HG03432 (cell line): ENCODE data around the gene PRKAG3.
"Not testable (repeated sequence)": the region's sequence is repeated elsewhere in the genome, so short reads cannot be mapped to it uniquely, and the experiment has no call there.

ENCODE experiments used
- ATAC-seq: cut with Tn5 transposase; IDR thresholded peaks from one replicate; pipeline ENCODE4 v1.9.1; 2021; ENCODE audit warnings: mild to moderate bottlenecking, moderate library complexity; ENCODE audit not compliant: unreplicated experiment

The PRKAG3 gene

GRCh38 chr2:218844334-218844733 lies 12.7 kb upstream of the PRKAG3 start:
- not testable (repeated sequence) for ATAC-seq

- no peak for ATAC-seq
These were observed 8.3 kb upstream of the PRKAG3 start for GRCh38 chr2:218839888-218840287.

- ATAC-seq: no peak
These were observed 7.8 kb upstream of the PRKAG3 start for GRCh38 chr2:218839430-218839829.

GRCh38 chr2:218837495-218837894 lies 5.9 kb upstream of the PRKAG3 start:
- no peak for ATAC-seq

GRCh38 chr2:218834685-218835084 lies 3.1 kb upstream of the PRKAG3 start:
- no peak for ATAC-seq

GRCh38 chr2:218833023-218833609 lies 1.5 kb upstream of the PRKAG3 start:
- ATAC-seq: no peak

- ATAC-seq: no peak
These were observed 917 bp upstream of the PRKAG3 start for GRCh38 chr2:218832520-218832919.

- no peak for ATAC-seq
These were observed 478 bp upstream of the PRKAG3 start for GRCh38 chr2:218832081-218832480.

GRCh38 chr2:218830526-218831306 lies 887 bp downstream of the PRKAG3 start:
- no peak for ATAC-seq

- no peak for ATAC-seq
These were observed 1.6 kb downstream of the PRKAG3 start for GRCh38 chr2:218829868-218830451.

- ATAC-seq: no peak
These were observed 3.2 kb downstream of the PRKAG3 start for GRCh38 chr2:218828477-218828778.

GRCh38 chr2:218827701-218828476 lies 3.7 kb downstream of the PRKAG3 start:
- ATAC-seq: no peak

- no peak for ATAC-seq
These were observed 4.8 kb downstream of the PRKAG3 start for GRCh38 chr2:218826791-218827190.

- no peak for ATAC-seq
These were observed 7.6 kb downstream of the PRKAG3 start for GRCh38 chr2:218824004-218824403.

- ATAC-seq: no peak
These were observed 8.3 kb downstream of the PRKAG3 start for GRCh38 chr2:218823196-218823855.

- no peak for ATAC-seq
These were observed 9.0 kb downstream of the PRKAG3 start for GRCh38 chr2:218822622-218823021.

GRCh38 chr2:218821605-218822211 lies 9.9 kb downstream of the PRKAG3 start:
- ATAC-seq: no peak

- ATAC-seq: no peak
These were observed 10.7 kb downstream of the PRKAG3 start for GRCh38 chr2:218820746-218821369.

- ATAC-seq: no peak
These were observed 12.5 kb downstream of the PRKAG3 start for GRCh38 chr2:218819093-218819492.

GRCh38 chr2:218816561-218817011 lies 15.0 kb downstream of the PRKAG3 start:
- ATAC-seq: no peak
